Cardiac muscle cell (in vitro differentiated cells and primary cell): ENCODE measurements around the gene CUX1. TPM values are rescaled to one million over a fixed set of nuclear protein-coding genes. Genes with fewer than 3 reads are reported as not detected.

Experiments used
- DNase-seq, 2 donors: peaks; one replicate each; pipeline versions ENCODE4 v3.0.0 to v3.0.0-alpha.2; 2010 to 2017; ENCODE audit warnings: low read depth in 1 of 2, low spot score in 1 of 2
- H3K27ac ChIP-seq: fragments of 200-600 bp; sonication (generic); 2 replicates; pipeline ENCODE4 v1.5.1; 2016
- H3K27me3 ChIP-seq: fragments of 200-600 bp; sonication (generic); 2 replicates; pipeline ENCODE4 v1.6.0; 2016; ENCODE audit warnings: control low read depth
- H3K36me3 ChIP-seq: fragments of 200-600 bp; sonication (generic); 2 replicates; pipeline ENCODE4 v1.5.1; 2016; ENCODE audit warnings: control low read depth
- H3K4me1 ChIP-seq: fragments of 200-600 bp; sonication (generic); 2 replicates; pipeline ENCODE4 v1.8.1; 2017; ENCODE audit warnings: low read depth, mild to moderate bottlenecking, mixed run types
- H3K4me3 ChIP-seq: fragments of 200-600 bp; sonication (generic); 2 replicates; pipeline ENCODE4 v1.5.1; 2016; ENCODE audit warnings: mild to moderate bottlenecking
- H3K9me3 ChIP-seq: fragments of 200-600 bp; sonication (generic); 2 replicates; pipeline ENCODE4 v1.5.1; 2017; ENCODE audit warnings: low read depth, mild to moderate bottlenecking, control low read depth
- CTCF ChIP-seq: IDR thresholded peaks from 2 replicates; pipeline ENCODE4 v1.5.1; 2012; ENCODE audit warnings: low read depth, mild to moderate bottlenecking, low read length
- polyA plus RNA-seq: library from polyadenylated mRNA; unstranded; fragments of >200 nt; fragmentation: Nextera tagmentation; extraction: Ambion mirVana; gene quantifications from 2 replicates; pipeline ENCODE4 v1.2.1, GENCODE V29; 2016
- total RNA-seq: library from RNA; depleted of rRNA; stranded (reverse); fragments of >200 nt; gene quantifications from 2 replicates; pipeline ENCODE4 v1.2.3, GENCODE V29; 2016

CUX1 gene
- total and polyA plus RNA-seq, 2 experiments from 2014 or later = 67.7 to 85.3 TPM

DNA sequence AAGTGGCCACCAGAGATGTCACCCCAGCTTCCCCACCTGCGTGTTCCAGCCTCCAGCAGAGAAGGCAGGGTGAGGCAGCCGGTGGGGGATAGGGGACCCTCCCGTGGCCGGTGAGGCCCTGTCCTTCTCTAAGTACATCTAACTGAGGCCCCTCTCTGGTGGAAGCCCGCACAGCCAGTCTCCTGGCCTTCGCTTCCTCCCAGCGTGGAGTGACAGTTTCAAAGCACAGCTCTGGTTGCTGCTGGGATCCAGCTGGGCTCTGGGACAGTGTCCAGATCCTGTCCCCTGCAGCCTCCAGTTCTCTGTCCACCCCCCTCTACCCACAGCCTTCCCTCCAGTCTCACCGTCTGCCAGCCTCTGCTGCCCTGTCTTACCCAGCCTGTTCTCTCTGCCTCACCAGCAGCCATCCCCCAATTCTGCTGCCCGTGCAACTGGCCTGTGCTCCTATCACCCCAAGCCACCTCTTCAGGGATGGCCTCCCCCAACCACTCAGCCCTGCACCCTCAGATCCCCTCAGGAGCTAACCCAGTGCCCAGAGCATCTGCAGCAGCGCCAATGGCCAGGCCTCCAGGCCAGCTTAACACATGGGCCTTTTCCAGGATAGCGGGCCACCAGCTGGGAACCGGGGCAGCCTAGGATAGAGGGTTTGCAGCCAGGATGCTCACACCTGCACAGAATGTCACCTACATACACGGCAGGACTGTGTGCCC lies 452.9 kb downstream of the CUX1 start:
- Histone ChIP-seq H3K36me3 (no peaks in the 10 kb centered on the region), H3K9me3 (no peaks in the 10 kb centered on the region), H3K27ac (no peak overlapping the region), H3K27me3 (no peaks in the 10 kb centered on the region), H3K4me1 (no peaks in the 10 kb centered on the region), H3K4me3 (no peak overlapping the region)
- TF ChIP-seq CTCF = no peak
- no peak for DNase-seq

DNA sequence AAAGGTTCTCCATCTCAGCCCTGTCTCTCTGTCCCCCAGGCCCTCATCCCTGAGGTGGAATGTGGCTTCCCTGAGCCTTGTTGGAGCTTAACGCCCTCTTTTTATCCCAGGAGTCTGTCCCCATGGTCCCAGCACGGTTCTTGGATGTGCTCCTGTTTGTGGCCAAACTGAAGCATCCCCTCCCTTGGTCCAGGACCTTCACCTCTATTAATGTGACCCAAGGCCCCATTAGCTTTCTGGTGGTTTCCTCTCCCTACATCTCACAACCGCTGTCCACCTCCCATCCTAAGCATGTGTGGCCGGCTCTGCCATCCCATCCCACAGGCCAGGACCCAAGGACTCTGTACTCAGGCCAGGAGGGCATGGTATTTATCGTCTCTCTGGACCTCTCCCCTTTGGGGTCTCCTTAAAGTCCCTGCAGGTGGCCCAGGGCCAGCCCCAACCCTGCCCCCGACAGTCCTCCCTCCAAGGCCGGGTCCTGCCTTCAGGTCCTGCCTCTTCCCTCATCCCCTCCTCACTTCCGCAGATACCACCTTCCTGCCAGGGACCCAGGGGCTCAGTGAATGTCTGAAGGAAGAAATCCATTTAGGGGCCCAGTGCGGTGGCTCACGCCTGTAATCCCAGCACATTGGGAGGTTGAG lies 453.9 kb downstream of the CUX1 start:
- H3K4me1 ChIP-seq = no peaks in the 10 kb centered on the region
- DNase-seq = no peak
- no peak for TF ChIP-seq CTCF
- no peaks in the 10 kb centered on the region for H3K9me3 ChIP-seq
- no peaks in the 10 kb centered on the region for H3K27me3 ChIP-seq
- H3K27ac ChIP-seq = no peak overlapping the region
- H3K36me3 ChIP-seq = no peaks in the 10 kb centered on the region
- H3K4me3 ChIP-seq = no peak overlapping the region

DNA sequence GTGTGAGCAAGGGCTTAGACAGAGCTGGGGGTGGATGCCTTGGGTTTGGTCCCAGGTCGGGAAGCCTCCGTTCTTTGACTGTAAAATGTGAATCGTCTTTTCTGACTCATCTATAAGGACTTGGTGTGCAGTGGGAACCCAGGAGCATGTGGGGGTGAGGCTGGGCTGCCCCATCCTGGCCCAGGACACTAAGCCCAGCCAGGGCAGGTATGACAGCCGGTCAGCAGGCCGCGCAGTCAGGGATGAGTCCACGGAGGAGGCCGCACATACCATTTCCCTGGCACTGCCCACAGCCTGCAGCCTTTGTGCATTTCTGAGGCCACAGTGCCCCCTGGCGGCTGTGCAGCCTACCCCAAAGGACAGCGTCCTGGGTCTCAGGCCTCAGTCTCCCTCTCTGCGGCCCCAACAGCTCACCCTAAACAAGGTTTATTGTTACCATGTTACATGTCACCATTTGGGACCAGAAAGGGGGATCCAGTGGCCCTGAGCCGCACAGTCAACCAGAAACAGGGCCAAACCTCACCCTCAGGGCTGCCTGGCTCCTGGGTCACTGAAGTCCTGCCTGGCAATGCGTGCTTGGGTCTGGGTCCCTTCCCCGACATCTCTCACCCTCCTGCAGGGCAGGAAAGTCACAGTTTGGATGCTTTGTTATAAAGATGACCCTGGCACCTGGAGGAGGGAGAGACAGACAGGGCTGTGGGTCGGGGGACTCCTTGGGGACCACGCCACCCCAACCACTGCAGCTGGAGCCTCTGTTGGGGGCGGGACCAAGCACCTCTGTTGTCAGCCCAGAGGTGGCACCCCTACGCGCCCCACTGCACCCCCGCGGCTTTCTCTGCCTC lies 454.9 kb downstream of the CUX1 start:
- no peak overlapping the region for H3K27ac ChIP-seq
- H3K36me3 ChIP-seq = no peaks in the 10 kb centered on the region
- no peaks in the 10 kb centered on the region for H3K27me3 ChIP-seq
- H3K9me3 ChIP-seq = no peaks in the 10 kb centered on the region
- H3K4me1 ChIP-seq = no peaks in the 10 kb centered on the region
- TF ChIP-seq CTCF = peak; percentile 92
- no peak overlapping the region for H3K4me3 ChIP-seq
- peak; percentile 79 to 81 for DNase-seq

DNA sequence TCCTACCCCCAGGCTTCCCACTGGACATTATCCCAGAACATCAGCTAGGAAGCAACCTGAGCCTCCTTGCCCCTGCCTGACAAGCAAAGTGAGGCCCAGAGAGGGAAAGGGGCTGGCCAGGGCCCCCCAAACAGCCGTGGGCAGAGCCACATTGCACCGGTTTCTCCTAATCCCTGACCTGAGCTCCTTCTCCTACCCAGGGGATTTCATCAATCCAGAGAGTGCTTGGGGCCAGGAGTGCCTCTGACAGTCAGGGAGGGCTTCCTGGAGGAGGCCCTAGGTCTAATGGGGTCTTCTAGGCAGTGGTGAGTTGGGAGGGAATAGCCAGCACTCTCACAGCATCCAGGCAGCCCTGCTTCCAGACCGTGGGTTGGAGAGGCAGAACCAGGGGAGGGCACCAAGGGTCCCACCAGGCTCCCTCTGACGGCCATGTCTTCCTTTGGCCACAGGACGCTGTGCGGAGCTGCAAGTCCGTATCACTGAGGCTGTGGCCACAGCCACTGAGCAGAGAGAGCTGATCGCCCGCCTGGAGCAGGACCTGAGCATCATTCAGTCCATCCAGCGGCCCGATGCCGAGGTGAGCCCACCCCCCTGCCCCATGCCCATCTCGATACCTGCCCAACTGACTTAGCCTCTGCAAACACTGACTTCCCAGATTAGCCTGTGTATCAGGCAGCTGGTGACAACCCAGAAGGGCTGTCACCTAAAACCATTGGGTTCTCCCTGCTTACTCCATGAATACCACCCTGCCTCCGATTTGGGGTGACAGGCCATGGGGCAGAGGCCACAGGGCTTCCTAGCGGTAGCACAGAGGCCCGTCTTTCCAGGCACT lies 455.7 kb downstream of the CUX1 start:
- H3K4me1 ChIP-seq = no peaks in the 10 kb centered on the region
- H3K27ac ChIP-seq = no peak overlapping the region
- H3K4me3 ChIP-seq = no peak overlapping the region
- no peaks in the 10 kb centered on the region for H3K36me3 ChIP-seq
- TF ChIP-seq CTCF = no peak
- no peak for DNase-seq
- H3K9me3 ChIP-seq = no peaks in the 10 kb centered on the region
- no peaks in the 10 kb centered on the region for H3K27me3 ChIP-seq
